NCI-H2081 (cell line): Measurements from ENCODE around the gene PREB.

Experiments used
- DNase-seq, 2 experiments: peaks; one replicate each; lab custom pipeline; 2025; lab: John Stamatoyannopoulos, UW

Gene PREB

GRCh38 chr2:27082773-27083409 lies 51.5 kb downstream of the PREB start:
- DNase-seq, result no peak

- DNase-seq, result no peak
Measured at GRCh38 chr2:27081984-27082772, 52.3 kb downstream of the PREB start.
